Measurements from ENCODE around the gene KCNQ5.

Gene KCNQ5

GRCh38 chr6:73054958-73055357, 433.1 kb downstream of the KCNQ5 start:
- DNase-seq (ENCODE audit: low read depth): no peak

- no peak for DNase-seq (ENCODE audit: low read depth)
These were observed 436.9 kb downstream of the KCNQ5 start for GRCh38 chr6:73058736-73059135.

GRCh38 chr6:73062130-73062529, 440.3 kb downstream of the KCNQ5 start:
- DNase-seq (ENCODE audit: low read depth): no peak

GRCh38 chr6:73062837-73063236, 441.0 kb downstream of the KCNQ5 start:
- DNase-seq (ENCODE audit: low read depth): no peak

GRCh38 chr6:73064266-73064665, 442.4 kb downstream of the KCNQ5 start:
- no peak for DNase-seq (ENCODE audit: low read depth)

- DNase-seq (ENCODE audit: low read depth): no peak
These were observed 451.4 kb downstream of the KCNQ5 start for GRCh38 chr6:73073238-73073637.

GRCh38 chr6:73074175-73074574, 452.3 kb downstream of the KCNQ5 start:
- peak; percentile 77 for DNase-seq (ENCODE audit: low read depth)

GRCh38 chr6:73076211-73076954, 454.5 kb downstream of the KCNQ5 start:
- no peak for DNase-seq (ENCODE audit: low read depth)

- no peak for DNase-seq (ENCODE audit: low read depth)
These were observed 456.5 kb downstream of the KCNQ5 start for GRCh38 chr6:73078333-73078862.

GRCh38 chr6:73078908-73079610, 457.2 kb downstream of the KCNQ5 start:
- DNase-seq (ENCODE audit: low read depth): no peak

GRCh38 chr6:73079611-73079955, 457.7 kb downstream of the KCNQ5 start:
- peak; percentile 51 for DNase-seq (ENCODE audit: low read depth)

GRCh38 chr6:73079978-73080377, 458.1 kb downstream of the KCNQ5 start:
- no peak for DNase-seq (ENCODE audit: low read depth)

GRCh38 chr6:73081955-73082354, 460.1 kb downstream of the KCNQ5 start:
- no peak for DNase-seq (ENCODE audit: low read depth)

- DNase-seq (ENCODE audit: low read depth): no peak
These were observed 462.0 kb downstream of the KCNQ5 start for GRCh38 chr6:73083886-73084285.

GRCh38 chr6:73085443-73085871, 463.6 kb downstream of the KCNQ5 start:
- no peak for DNase-seq (ENCODE audit: low read depth)

GRCh38 chr6:73086726-73087125, 464.9 kb downstream of the KCNQ5 start:
- no peak for DNase-seq (ENCODE audit: low read depth)

- DNase-seq (ENCODE audit: low read depth): no peak
These were observed 466.4 kb downstream of the KCNQ5 start for GRCh38 chr6:73088138-73088813.

- DNase-seq (ENCODE audit: low read depth): no peak
These were observed 483.1 kb downstream of the KCNQ5 start for GRCh38 chr6:73104921-73105320.

GRCh38 chr6:73107016-73107415, 485.2 kb downstream of the KCNQ5 start:
- DNase-seq (ENCODE audit: low read depth): no peak

- no peak for DNase-seq (ENCODE audit: low read depth)
These were observed 487.1 kb downstream of the KCNQ5 start for GRCh38 chr6:73108949-73109348.

- no peak for DNase-seq (ENCODE audit: low read depth)
These were observed 487.8 kb downstream of the KCNQ5 start for GRCh38 chr6:73109659-73110058.

- DNase-seq (ENCODE audit: low read depth): no peak
These were observed 494.5 kb downstream of the KCNQ5 start for GRCh38 chr6:73116330-73116729.
